Measurements from ENCODE around the gene IL1RL2.

Gene IL1RL2

DNA sequence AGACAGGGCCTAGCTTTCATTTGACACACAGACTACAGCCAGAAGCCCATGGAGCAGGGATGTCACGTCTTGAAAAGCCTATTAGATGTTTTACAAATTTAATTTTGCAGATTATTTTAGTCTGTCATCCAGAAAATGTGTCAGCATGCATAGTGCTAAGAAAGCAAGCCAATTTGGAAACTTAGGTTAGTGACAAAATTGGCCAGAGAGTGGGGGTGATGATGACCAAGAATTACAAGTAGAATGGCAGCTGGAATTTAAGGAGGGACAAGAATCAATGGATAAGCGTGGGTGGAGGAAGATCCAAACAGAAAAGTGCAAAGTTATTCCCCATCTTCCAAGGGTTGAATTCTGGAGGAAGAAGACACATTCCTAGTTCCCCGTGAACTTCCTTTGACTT lies 7.8 kb upstream of the IL1RL2 start:
- Histone ChIP-seq H4K8ac (ENCODE audit: low read depth, low read length) (no peak overlapping the region), H3K9ac (ENCODE audit: low read length) (no peak overlapping the region), H2BK15ac (replicated peaks; ENCODE audit: low read depth) (no peak overlapping the region), H3K23ac (ENCODE audit: low read length) (no peak overlapping the region), H2BK5ac (ENCODE audit: low read length) (no peak overlapping the region), H3K4ac (ENCODE audit: low read depth, low read length) (no peak overlapping the region), H3K56ac (ENCODE audit: low read length) (no peak overlapping the region), H3K79me1 (ENCODE audit: low read length) (no peaks in the 10 kb centered on the region), H3K4me3 (ENCODE audit: low read length) (no peak overlapping the region), H2BK120ac (ENCODE audit: low read depth, low read length) (no peak overlapping the region), H3K36me3 (ENCODE audit: control insufficient read depth, insufficient read depth, low read length) (no peaks in the 10 kb centered on the region), H4K5ac (ENCODE audit: low read length) (no peak overlapping the region), H3K4me1 (ENCODE audit: control insufficient read depth, low read depth, low read length) (no peaks in the 10 kb centered on the region), H3K79me2 (ENCODE audit: control insufficient read depth, insufficient read depth, low read length) (no peaks in the 10 kb centered on the region), H3K27me3 (ENCODE audit: insufficient read depth, low read length, poor library complexity) (no peaks in the 10 kb centered on the region), H2AK5ac (ENCODE audit: low read length) (no peak overlapping the region), H3K27ac (ENCODE audit: low read depth, low read length) (no peak overlapping the region), H3K4me2 (ENCODE audit: low read length) (no peak overlapping the region), H3K18ac (ENCODE audit: low read length) (no peak overlapping the region)
- WGBS (ENCODE audit: extremely low coverage, insufficient coverage, low lambda C conversion rate), result no CpG with 5 or more reads among the region's 3 CpGs
- DNase-seq, result no peak

DNA sequence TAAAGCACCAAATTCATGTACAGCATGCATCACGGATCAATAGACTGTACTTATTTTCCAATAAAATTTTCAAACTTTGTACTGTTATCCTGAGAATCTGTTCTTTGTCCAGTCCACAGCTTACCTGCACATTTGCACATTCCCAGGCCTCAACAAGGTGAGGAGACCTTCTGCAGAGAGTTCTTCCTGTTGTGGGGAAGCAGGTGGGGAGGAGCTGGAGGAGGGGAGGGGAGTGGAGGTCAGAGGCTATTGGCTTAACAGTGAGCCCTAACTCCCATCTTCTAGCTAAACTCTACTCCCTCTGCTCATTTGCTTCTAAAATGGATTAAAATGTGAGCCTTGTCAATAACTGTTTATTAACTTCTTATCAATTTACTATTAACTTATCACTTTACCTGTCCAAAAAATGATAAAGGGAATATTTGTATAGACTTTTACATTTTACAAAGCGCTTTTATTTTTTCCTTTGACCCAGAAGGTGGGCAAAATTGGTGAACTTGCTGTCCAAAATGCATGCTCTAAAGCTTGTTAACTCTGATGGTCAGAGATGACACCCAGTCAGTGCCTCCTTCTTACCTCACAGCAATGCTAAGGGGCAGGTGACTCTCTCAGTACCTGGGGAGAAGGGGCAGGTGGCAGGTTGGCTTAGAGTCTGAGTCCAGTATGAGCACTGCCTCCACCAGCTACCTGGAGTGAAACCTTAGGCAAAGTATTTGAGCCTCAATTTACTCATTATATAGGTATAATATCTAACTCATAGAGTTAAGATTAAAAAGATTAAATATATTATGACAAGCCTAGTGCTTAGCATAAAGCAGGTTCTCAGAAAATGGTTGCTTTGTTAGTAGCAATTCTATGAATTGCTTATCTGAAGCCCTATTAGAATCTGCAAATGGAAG lies 6.8 kb upstream of the IL1RL2 start:
- WGBS (ENCODE audit: extremely low coverage, insufficient coverage, low lambda C conversion rate), result no CpG with 5 or more reads among the region's 2 CpGs

DNA sequence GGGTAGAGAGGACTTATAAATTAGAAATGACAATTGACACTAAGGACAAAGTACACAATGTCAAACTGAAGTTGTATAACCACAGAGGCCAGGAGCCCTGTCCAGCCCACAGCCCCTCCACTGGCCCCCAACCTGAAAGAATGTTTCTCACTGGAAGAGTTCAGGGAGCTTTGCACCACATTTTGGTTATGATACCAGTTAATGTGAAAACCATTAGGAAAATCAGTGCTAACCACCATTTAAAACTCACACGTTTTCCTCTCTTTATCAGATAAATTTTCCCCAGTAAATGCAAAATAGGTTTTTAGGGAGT lies 6.2 kb upstream of the IL1RL2 start:
- Histone ChIP-seq H3K36me3 (ENCODE audit: control insufficient read depth, insufficient read depth, low read length) (no peaks in the 10 kb centered on the region), H3K79me1 (ENCODE audit: low read length) (no peaks in the 10 kb centered on the region), H3K27ac (ENCODE audit: low read depth, low read length) (no peak overlapping the region), H4K8ac (ENCODE audit: low read depth, low read length) (no peak overlapping the region), H2AK5ac (ENCODE audit: low read length) (no peak overlapping the region), H2BK5ac (ENCODE audit: low read length) (no peak overlapping the region), H3K18ac (ENCODE audit: low read length) (no peak overlapping the region), H3K79me2 (ENCODE audit: control insufficient read depth, insufficient read depth, low read length) (no peaks in the 10 kb centered on the region), H2BK15ac (replicated peaks; ENCODE audit: low read depth) (no peak overlapping the region), H3K4me2 (ENCODE audit: low read length) (no peak overlapping the region), H3K27me3 (ENCODE audit: insufficient read depth, low read length, poor library complexity) (no peaks in the 10 kb centered on the region), H4K5ac (ENCODE audit: low read length) (no peak overlapping the region), H3K4me1 (ENCODE audit: control insufficient read depth, low read depth, low read length) (no peaks in the 10 kb centered on the region), H3K4me3 (ENCODE audit: low read length) (no peak overlapping the region), H3K9ac (ENCODE audit: low read length) (no peak overlapping the region), H3K4ac (ENCODE audit: low read depth, low read length) (no peak overlapping the region), H3K23ac (ENCODE audit: low read length) (no peak overlapping the region), H3K56ac (ENCODE audit: low read length) (no peak overlapping the region), H2BK120ac (ENCODE audit: low read depth, low read length) (no peak overlapping the region)
- no CpG with 5 or more reads among the region's 1 CpG for WGBS (ENCODE audit: extremely low coverage, insufficient coverage, low lambda C conversion rate)
- DNase-seq, result no peak

More for the DNA sequence above, 6.8 kb upstream of the IL1RL2 start:
- no peaks in the 10 kb centered on the region for H3K79me2 ChIP-seq (ENCODE audit: control insufficient read depth, insufficient read depth, low read length)
- no peaks in the 10 kb centered on the region for H3K4me1 ChIP-seq (ENCODE audit: control insufficient read depth, low read depth, low read length)
- H4K8ac ChIP-seq (ENCODE audit: low read depth, low read length), result no peak overlapping the region
- H2BK15ac ChIP-seq (replicated peaks; ENCODE audit: low read depth), result no peak overlapping the region
- no peak overlapping the region for H4K5ac ChIP-seq (ENCODE audit: low read length)
- H3K56ac ChIP-seq (ENCODE audit: low read length), result no peak overlapping the region
- H2BK120ac ChIP-seq (ENCODE audit: low read depth, low read length), result no peak overlapping the region
- no peak overlapping the region for H3K4ac ChIP-seq (ENCODE audit: low read depth, low read length)
- H2AK5ac ChIP-seq (ENCODE audit: low read length), result no peak overlapping the region
- no peak overlapping the region for H2BK5ac ChIP-seq (ENCODE audit: low read length)
- H3K79me1 ChIP-seq (ENCODE audit: low read length), result no peaks in the 10 kb centered on the region
- no peak overlapping the region for H3K4me2 ChIP-seq (ENCODE audit: low read length)
- DNase-seq, result no peak
- H3K36me3 ChIP-seq (ENCODE audit: control insufficient read depth, insufficient read depth, low read length), result no peaks in the 10 kb centered on the region
- no peak overlapping the region for H3K18ac ChIP-seq (ENCODE audit: low read length)
- no peak overlapping the region for H3K9ac ChIP-seq (ENCODE audit: low read length)
- H3K4me3 ChIP-seq (ENCODE audit: low read length), result no peak overlapping the region
- no peak overlapping the region for H3K23ac ChIP-seq (ENCODE audit: low read length)
- no peak overlapping the region for H3K27ac ChIP-seq (ENCODE audit: low read depth, low read length)
- no peaks in the 10 kb centered on the region for H3K27me3 ChIP-seq (ENCODE audit: insufficient read depth, low read length, poor library complexity)

DNA sequence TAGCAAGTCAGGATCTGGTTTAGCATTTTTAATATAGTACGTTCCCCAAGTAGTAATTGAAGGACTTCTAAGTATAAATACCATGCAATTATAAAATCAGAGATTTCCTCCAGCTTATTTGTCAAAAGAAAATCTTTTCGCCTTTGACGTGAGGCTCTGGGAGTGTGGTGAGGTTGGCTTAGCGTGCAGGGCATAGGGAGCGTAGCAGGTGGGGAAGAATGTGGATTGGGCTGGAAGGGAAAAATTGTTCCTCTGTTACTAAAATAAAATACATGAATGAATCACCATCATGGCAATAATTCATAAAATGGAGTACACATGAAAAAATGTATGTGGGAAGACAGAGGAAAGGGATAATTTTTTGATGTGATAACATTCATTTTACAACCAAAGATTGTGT lies 5.4 kb upstream of the IL1RL2 start:
- H2AK5ac ChIP-seq (ENCODE audit: low read length), result no peak overlapping the region
- H3K27me3 ChIP-seq (ENCODE audit: insufficient read depth, low read length, poor library complexity), result peaks cover under 1% of the 10 kb centered on the region

DNA sequence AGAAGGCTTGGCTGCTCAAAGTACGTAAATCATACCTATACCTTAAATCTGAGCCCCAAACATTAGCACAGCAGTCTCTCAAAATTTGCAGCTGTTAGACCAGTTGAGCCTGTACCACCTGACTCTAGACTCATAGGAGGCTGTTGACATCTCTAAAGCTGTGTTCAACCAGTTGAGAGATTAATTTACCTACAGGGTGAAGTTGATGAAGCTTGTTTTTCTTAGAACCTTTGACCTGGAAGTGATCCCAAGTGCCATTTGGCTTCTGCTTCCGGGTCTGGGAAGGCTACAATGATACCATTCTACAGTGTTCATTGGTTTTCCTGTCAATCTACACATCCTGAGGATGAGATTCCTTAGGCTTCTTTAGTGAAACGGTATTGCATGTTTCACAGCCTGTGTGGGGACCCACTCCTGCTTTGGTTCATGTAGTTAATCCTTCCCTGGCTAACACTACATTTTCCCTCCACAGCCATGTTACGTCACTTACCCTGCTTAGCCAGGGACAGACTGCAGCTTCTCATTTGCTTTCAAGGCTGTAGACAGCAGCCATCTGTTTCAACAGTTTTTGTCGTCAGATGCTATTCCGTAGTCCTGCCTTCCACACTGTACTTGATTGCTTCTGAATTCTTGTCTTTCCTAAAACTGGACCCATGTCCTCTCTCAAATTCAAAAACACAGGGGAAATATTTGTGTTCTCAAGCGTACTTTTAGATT lies 4.7 kb upstream of the IL1RL2 start:
- no peaks in the 10 kb centered on the region for H3K36me3 ChIP-seq (ENCODE audit: control insufficient read depth, insufficient read depth, low read length)
- H3K27me3 ChIP-seq (ENCODE audit: insufficient read depth, low read length, poor library complexity), result peaks cover 3% of the 10 kb centered on the region
- no peak overlapping the region for H4K8ac ChIP-seq (ENCODE audit: low read depth, low read length)
- H3K56ac ChIP-seq (ENCODE audit: low read length), result no peak overlapping the region
- no CpG with 5 or more reads among the region's 7 CpGs for WGBS (ENCODE audit: extremely low coverage, insufficient coverage, low lambda C conversion rate)
- H2BK5ac ChIP-seq (ENCODE audit: low read length), result no peak overlapping the region
- H3K4me2 ChIP-seq (ENCODE audit: low read length), result no peak overlapping the region
- H3K27ac ChIP-seq (ENCODE audit: low read depth, low read length), result no peak overlapping the region
- DNase-seq, result no peak
- H3K9ac ChIP-seq (ENCODE audit: low read length), result no peak overlapping the region
- H3K79me1 ChIP-seq (ENCODE audit: low read length), result no peaks in the 10 kb centered on the region
- no peak overlapping the region for H2BK15ac ChIP-seq (replicated peaks; ENCODE audit: low read depth)
- no peak overlapping the region for H2AK5ac ChIP-seq (ENCODE audit: low read length)
- H4K5ac ChIP-seq (ENCODE audit: low read length), result no peak overlapping the region
- H3K79me2 ChIP-seq (ENCODE audit: control insufficient read depth, insufficient read depth, low read length), result no peaks in the 10 kb centered on the region
- no peak overlapping the region for H3K18ac ChIP-seq (ENCODE audit: low read length)
- H2BK120ac ChIP-seq (ENCODE audit: low read depth, low read length), result no peak overlapping the region
- no peak overlapping the region for H3K23ac ChIP-seq (ENCODE audit: low read length)
- no peak overlapping the region for H3K4me3 ChIP-seq (ENCODE audit: low read length)
- no peak overlapping the region for H3K4ac ChIP-seq (ENCODE audit: low read depth, low read length)
- no peaks in the 10 kb centered on the region for H3K4me1 ChIP-seq (ENCODE audit: control insufficient read depth, low read depth, low read length)

More for the DNA sequence above, 5.4 kb upstream of the IL1RL2 start:
- no peak overlapping the region for H4K8ac ChIP-seq (ENCODE audit: low read depth, low read length)
- no peak overlapping the region for H2BK5ac ChIP-seq (ENCODE audit: low read length)
- no peaks in the 10 kb centered on the region for H3K79me2 ChIP-seq (ENCODE audit: control insufficient read depth, insufficient read depth, low read length)
- no peak overlapping the region for H3K4me2 ChIP-seq (ENCODE audit: low read length)
- H3K56ac ChIP-seq (ENCODE audit: low read length), result no peak overlapping the region
- H2BK120ac ChIP-seq (ENCODE audit: low read depth, low read length), result no peak overlapping the region
- H3K4ac ChIP-seq (ENCODE audit: low read depth, low read length), result no peak overlapping the region
- no peak overlapping the region for H3K9ac ChIP-seq (ENCODE audit: low read length)
- H2BK15ac ChIP-seq (replicated peaks; ENCODE audit: low read depth), result no peak overlapping the region
- H3K23ac ChIP-seq (ENCODE audit: low read length), result no peak overlapping the region
- no peak overlapping the region for H3K18ac ChIP-seq (ENCODE audit: low read length)
- no peak for DNase-seq
- H3K27ac ChIP-seq (ENCODE audit: low read depth, low read length), result no peak overlapping the region
- H3K79me1 ChIP-seq (ENCODE audit: low read length), result no peaks in the 10 kb centered on the region
- no peak overlapping the region for H3K4me3 ChIP-seq (ENCODE audit: low read length)
- H3K36me3 ChIP-seq (ENCODE audit: control insufficient read depth, insufficient read depth, low read length), result no peaks in the 10 kb centered on the region
- H4K5ac ChIP-seq (ENCODE audit: low read length), result no peak overlapping the region
- H3K4me1 ChIP-seq (ENCODE audit: control insufficient read depth, low read depth, low read length), result no peaks in the 10 kb centered on the region
- WGBS (ENCODE audit: extremely low coverage, insufficient coverage, low lambda C conversion rate), result no CpG with 5 or more reads among the region's 5 CpGs

Measured in mesendoderm (in vitro differentiated cells).